ENCODE data around the gene HYCC1. TPM values are rescaled to one million over a fixed set of nuclear protein-coding genes. Genes with fewer than 3 reads are reported as not detected.

HYCC1 gene
- total and polyA plus RNA-seq, 2 donors (not counting 1 experiment from before 2014, with no cell fraction given), result 7.0 to 40.8 TPM

DNA sequence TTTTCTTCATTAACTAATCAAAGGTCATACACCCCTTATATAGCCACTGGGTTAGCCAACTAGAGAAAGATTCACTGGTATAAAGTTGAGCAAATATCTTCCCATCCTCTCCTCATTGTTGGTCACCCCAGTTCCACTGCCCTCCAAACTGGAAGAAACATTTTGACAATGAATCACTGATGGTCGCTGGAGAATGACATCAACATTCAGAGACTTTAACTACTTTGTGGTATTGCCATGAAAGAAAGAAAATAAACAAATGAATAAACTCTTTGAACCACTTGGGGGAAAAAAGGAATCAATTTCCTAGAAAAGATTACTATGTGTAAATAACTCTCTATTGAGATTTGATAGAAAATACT, 23.4 kb downstream of the HYCC1 start:
- no peaks in the 10 kb centered on the region for H3K27me3 ChIP-seq (replicated peaks in 1 of 4; ENCODE audit: control extremely low read depth in 1 of 4, control insufficient read depth in 3 of 4, insufficient read depth in 4 of 4, low read length in 3 of 4)
- peaks cover 0 to 15% of the 10 kb centered on the region in 2 donors for H3K4me1 ChIP-seq (ENCODE audit: control insufficient read depth in 2 of 2, insufficient read depth in 2 of 2, low read length in 2 of 2)
- peaks cover 43% of the 10 kb centered on the region for H4K20me1 ChIP-seq (ENCODE audit: control insufficient read depth, insufficient read depth, low read length, poor library complexity, severe bottlenecking)
- H2AFZ ChIP-seq (ENCODE audit: insufficient read depth, low read depth, low read length, poor library complexity, severe bottlenecking), result no peak overlapping the region
- H3K4me3 ChIP-seq (ENCODE audit: control extremely low read depth in 1 of 5, extremely low read depth in 1 of 5, insufficient read depth in 1 of 5, low read depth in 2 of 5, low read length in 4 of 5), result no peak overlapping the region
- H3K9me3 Mint-ChIP-seq (ENCODE audit: insufficient read depth), result no peaks in the 10 kb centered on the region
- DNase-seq (no peak), ATAC-seq (ENCODE audit: low read depth) (no peak)
- peaks cover 4 to 7% of the 10 kb centered on the region in 2 experiments for H3K36me3 ChIP-seq (replicated peaks in 1 of 2; ENCODE audit: control extremely low read depth in 1 of 2, control insufficient read depth in 1 of 2, extremely low read depth in 1 of 2, insufficient read depth in 2 of 2, low read length in 1 of 2)
- intact Hi-C loops (cut with micrococcal nuclease), result no loop called here
- ChIA-PET CTCF (interaction anchor here (0.6 to 2.2 kb wide), 2 partner anchors 10 to 65 kb away, joined by 3 to 6 read pairs; no protein-coding TSS in a partner anchor), POLR2A (no interaction called here)
- H3K27me3 Mint-ChIP-seq, result no peaks in the 10 kb centered on the region
- peaks cover 80% of the 10 kb centered on the region for H3K79me2 ChIP-seq (ENCODE audit: control insufficient read depth, insufficient read depth, low read length)
- H3K4me3 Mint-ChIP-seq, result no peak overlapping the region
- no CpG with 5 or more reads among the region's 1 CpG for WGBS (ENCODE audit: insufficient coverage)
- no peaks in the 10 kb centered on the region for H3K9me3 ChIP-seq (ENCODE audit: control extremely low read depth in 1 of 3, control insufficient read depth in 2 of 3, insufficient read depth in 1 of 3, low read length in 2 of 3)
- no peak overlapping the region for H3K4me2 ChIP-seq (replicated peaks; ENCODE audit: low read depth, low read length, poor library complexity, severe bottlenecking)
- peaks cover 30% of the 10 kb centered on the region for H3K4me1 Mint-ChIP-seq
- H3K9ac ChIP-seq (ENCODE audit: low read length), result no peak overlapping the region
- H3K27ac Mint-ChIP-seq, result no peak overlapping the region
- no peak overlapping the region for H3K27ac ChIP-seq (ENCODE audit: low read length in 2 of 2)
- no peak for TF ChIP-seq EZH2 (IDR thresholded peaks at IDR 0.05; ENCODE audit: borderline replicate concordance, insufficient read depth, low read depth, low read length, poor library complexity, severe bottlenecking)
- TF ChIP-seq, protein P1, sequence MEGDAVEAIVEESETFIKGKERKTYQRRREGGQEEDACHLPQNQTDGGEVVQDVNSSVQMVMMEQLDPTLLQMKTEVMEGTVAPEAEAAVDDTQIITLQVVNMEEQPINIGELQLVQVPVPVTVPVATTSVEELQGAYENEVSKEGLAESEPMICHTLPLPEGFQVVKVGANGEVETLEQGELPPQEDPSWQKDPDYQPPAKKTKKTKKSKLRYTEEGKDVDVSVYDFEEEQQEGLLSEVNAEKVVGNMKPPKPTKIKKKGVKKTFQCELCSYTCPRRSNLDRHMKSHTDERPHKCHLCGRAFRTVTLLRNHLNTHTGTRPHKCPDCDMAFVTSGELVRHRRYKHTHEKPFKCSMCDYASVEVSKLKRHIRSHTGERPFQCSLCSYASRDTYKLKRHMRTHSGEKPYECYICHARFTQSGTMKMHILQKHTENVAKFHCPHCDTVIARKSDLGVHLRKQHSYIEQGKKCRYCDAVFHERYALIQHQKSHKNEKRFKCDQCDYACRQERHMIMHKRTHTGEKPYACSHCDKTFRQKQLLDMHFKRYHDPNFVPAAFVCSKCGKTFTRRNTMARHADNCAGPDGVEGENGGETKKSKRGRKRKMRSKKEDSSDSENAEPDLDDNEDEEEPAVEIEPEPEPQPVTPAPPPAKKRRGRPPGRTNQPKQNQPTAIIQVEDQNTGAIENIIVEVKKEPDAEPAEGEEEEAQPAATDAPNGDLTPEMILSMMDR (IDR thresholded peaks at IDR 0.05), result no peak

GRCh38 chr7:22989643-22990587, 24.0 kb downstream of the HYCC1 start:
- H3K27ac ChIP-seq (ENCODE audit: low read length in 2 of 2), result no peak overlapping the region
- no peaks in the 10 kb centered on the region for H3K27me3 Mint-ChIP-seq
- H3K4me2 ChIP-seq (replicated peaks; ENCODE audit: low read depth, low read length, poor library complexity, severe bottlenecking), result no peak overlapping the region
- peaks cover 4 to 7% of the 10 kb centered on the region in 2 experiments for H3K36me3 ChIP-seq (replicated peaks in 1 of 2; ENCODE audit: control extremely low read depth in 1 of 2, control insufficient read depth in 1 of 2, extremely low read depth in 1 of 2, insufficient read depth in 2 of 2, low read length in 1 of 2)
- no peaks in the 10 kb centered on the region for H3K9me3 Mint-ChIP-seq (ENCODE audit: insufficient read depth)
- ATAC-seq (ENCODE audit: low read depth), result no peak
- CTCF ChIA-PET, result interaction anchor here (0.6 to 2.2 kb wide), 2 partner anchors 11 to 66 kb away, joined by 3 to 6 read pairs; no protein-coding TSS in a partner anchor
- intact Hi-C loops (cut with micrococcal nuclease), result no loop called here
- no peak overlapping the region for H3K9ac ChIP-seq (ENCODE audit: low read length)
- peaks cover 39% of the 10 kb centered on the region for H4K20me1 ChIP-seq (ENCODE audit: control insufficient read depth, insufficient read depth, low read length, poor library complexity, severe bottlenecking)
- no peak for DNase-seq
- no peaks in the 10 kb centered on the region for H3K9me3 ChIP-seq (ENCODE audit: control extremely low read depth in 1 of 3, control insufficient read depth in 2 of 3, insufficient read depth in 1 of 3, low read length in 2 of 3)
- peaks cover 0 to 15% of the 10 kb centered on the region in 2 donors for H3K4me1 ChIP-seq (ENCODE audit: control insufficient read depth in 2 of 2, insufficient read depth in 2 of 2, low read length in 2 of 2)
- no peak overlapping the region for H3K4me3 Mint-ChIP-seq
- H3K27ac Mint-ChIP-seq, result no peak overlapping the region
- H3K4me3 ChIP-seq (ENCODE audit: control extremely low read depth in 1 of 5, extremely low read depth in 1 of 5, insufficient read depth in 1 of 5, low read depth in 2 of 5, low read length in 4 of 5), result no peak overlapping the region
- H3K27me3 ChIP-seq (replicated peaks in 1 of 4; ENCODE audit: control extremely low read depth in 1 of 4, control insufficient read depth in 3 of 4, insufficient read depth in 4 of 4, low read length in 3 of 4), result no peaks in the 10 kb centered on the region
- peaks cover 73% of the 10 kb centered on the region for H3K79me2 ChIP-seq (ENCODE audit: control insufficient read depth, insufficient read depth, low read length)
- TF ChIP-seq, protein P1 (IDR thresholded peaks at IDR 0.05), result no peak
- no peak for TF ChIP-seq EZH2 (IDR thresholded peaks at IDR 0.05; ENCODE audit: borderline replicate concordance, insufficient read depth, low read depth, low read length, poor library complexity, severe bottlenecking)
- peaks cover 25% of the 10 kb centered on the region for H3K4me1 Mint-ChIP-seq
- H2AFZ ChIP-seq (ENCODE audit: insufficient read depth, low read depth, low read length, poor library complexity, severe bottlenecking), result no peak overlapping the region
- POLR2A ChIA-PET, result no interaction called here
- WGBS (ENCODE audit: insufficient coverage), result no CpG with 5 or more reads among the region's 3 CpGs

Measured in B cell (primary cell).